T-helper 1 cell treated with Interleukin-12 subunit alpha and Interleukin-12 subunit beta and Interleukin-4 antibody, amounts not matched to agents 30 μg/mL and 1 μg/mL, for 36 hours (primary cell): ENCODE results near the gene VPS9D1.
"Not testable (repeated sequence)": the region's sequence is repeated elsewhere in the genome, so short reads cannot be mapped to it uniquely, and the experiment has no call there.

Experiments used
- H3K27ac Mint-ChIP-seq: one replicate; pipeline ENCODE4 v1.8.0; 2021; ENCODE audit warnings: mild to moderate bottlenecking, mixed read lengths
- H3K27me3 Mint-ChIP-seq: one replicate; pipeline ENCODE4 v1.8.0; 2021; ENCODE audit warnings: low read depth, mixed read lengths
- H3K36me3 Mint-ChIP-seq: one replicate; pipeline ENCODE4 v1.8.0; 2021; ENCODE audit warnings: low read depth, mixed read lengths
- H3K4me1 Mint-ChIP-seq: one replicate; pipeline ENCODE4 v1.8.0; 2021; ENCODE audit warnings: low read depth, mixed read lengths
- H3K4me3 Mint-ChIP-seq: one replicate; pipeline ENCODE4 v1.8.0; 2021; ENCODE audit warnings: mild to moderate bottlenecking, moderate library complexity, mixed read lengths
- H3K9me3 Mint-ChIP-seq: one replicate; pipeline ENCODE4 v1.8.0; 2021; ENCODE audit warnings: mixed read lengths

The VPS9D1 gene

GRCh38 chr16:89707695-89708094 is 13.0 kb downstream of the VPS9D1 start:
- Mint-ChIP-seq H3K4me1 (peaks cover 4% of the 10 kb centered on the region), H3K9me3 (no peaks in the 10 kb centered on the region), H3K27me3 (no peaks in the 10 kb centered on the region), H3K4me3 (no peak overlapping the region), H3K27ac (no peak overlapping the region), H3K36me3 (no peaks in the 10 kb centered on the region)

GRCh38 chr16:89706518-89707260 is 14.0 kb downstream of the VPS9D1 start:
- no peak overlapping the region for H3K27ac Mint-ChIP-seq
- no peaks in the 10 kb centered on the region for H3K9me3 Mint-ChIP-seq
- no peaks in the 10 kb centered on the region for H3K36me3 Mint-ChIP-seq
- no peaks in the 10 kb centered on the region for H3K27me3 Mint-ChIP-seq
- peaks cover 4% of the 10 kb centered on the region for H3K4me1 Mint-ChIP-seq
- no peak overlapping the region for H3K4me3 Mint-ChIP-seq

GRCh38 chr16:89705006-89705405 is 15.7 kb downstream of the VPS9D1 start:
- no peaks in the 10 kb centered on the region for H3K9me3 Mint-ChIP-seq
- no peak overlapping the region for H3K4me3 Mint-ChIP-seq
- no peak overlapping the region for H3K27ac Mint-ChIP-seq
- H3K27me3 Mint-ChIP-seq = no peaks in the 10 kb centered on the region
- no peaks in the 10 kb centered on the region for H3K36me3 Mint-ChIP-seq
- peaks cover 9% of the 10 kb centered on the region for H3K4me1 Mint-ChIP-seq

- H3K4me1 Mint-ChIP-seq = peaks cover 11% of the 10 kb centered on the region
- no peaks in the 10 kb centered on the region for H3K36me3 Mint-ChIP-seq
- no peaks in the 10 kb centered on the region for H3K27me3 Mint-ChIP-seq
- no peak overlapping the region for H3K4me3 Mint-ChIP-seq
- H3K27ac Mint-ChIP-seq = no peak overlapping the region
- H3K9me3 Mint-ChIP-seq = no peaks in the 10 kb centered on the region
Observed at GRCh38 chr16:89704281-89704680, 16.4 kb downstream of the VPS9D1 start.

- Mint-ChIP-seq H3K27ac (peak within 1 kb of the TSS; percentile 83), H3K4me1 (peaks cover 11% of the 10 kb centered on the region), H3K36me3 (no peaks in the 10 kb centered on the region), H3K4me3 (peak within 1 kb of the TSS; percentile 79), H3K27me3 (no peaks in the 10 kb centered on the region), H3K9me3 (no peaks in the 10 kb centered on the region)
Observed at GRCh38 chr16:89701425-89702406, 19.0 kb downstream of the VPS9D1 start, which contains the start of gene SPATA2L. TSS of gene SPATA2L (minus strand) at chr16:89701705. CDS start at chr16:89701232, 473 bp downstream.

GRCh38 chr16:89700649-89701424 is 19.9 kb downstream of the VPS9D1 start:
- H3K36me3 Mint-ChIP-seq = no peaks in the 10 kb centered on the region
- H3K4me3 Mint-ChIP-seq = peak overlapping the region; percentile 79
- H3K27ac Mint-ChIP-seq = peak overlapping the region; percentile 59

GRCh38 chr16:89700100-89700648 is 20.5 kb downstream of the VPS9D1 start:
- no peaks in the 10 kb centered on the region for H3K36me3 Mint-ChIP-seq
- H3K9me3 Mint-ChIP-seq = no peaks in the 10 kb centered on the region
- peak overlapping the region; percentile 59 for H3K27ac Mint-ChIP-seq
- peak overlapping the region; percentile 56 for H3K4me3 Mint-ChIP-seq
- no peaks in the 10 kb centered on the region for H3K27me3 Mint-ChIP-seq
- H3K4me1 Mint-ChIP-seq = peaks cover 8% of the 10 kb centered on the region

More at GRCh38 chr16:89700649-89701424, 19.9 kb downstream of the VPS9D1 start:
- peaks cover 9% of the 10 kb centered on the region for H3K4me1 Mint-ChIP-seq
- no peaks in the 10 kb centered on the region for H3K9me3 Mint-ChIP-seq
- H3K27me3 Mint-ChIP-seq = no peaks in the 10 kb centered on the region

GRCh38 chr16:89699629-89700099 is 21.0 kb downstream of the VPS9D1 start:
- Mint-ChIP-seq H3K4me3 (peak overlapping the region; percentile 56), H3K27ac (peak overlapping the region; percentile 59)
- H3K4me1 Mint-ChIP-seq, H3K27me3 Mint-ChIP-seq, H3K36me3 Mint-ChIP-seq, H3K9me3 Mint-ChIP-seq: not testable (repeated sequence)

GRCh38 chr16:89698717-89699116 is 22.0 kb downstream of the VPS9D1 start:
- H3K4me1 Mint-ChIP-seq, H3K27ac Mint-ChIP-seq, H3K9me3 Mint-ChIP-seq, H3K4me3 Mint-ChIP-seq, H3K27me3 Mint-ChIP-seq, H3K36me3 Mint-ChIP-seq: not testable (repeated sequence)

GRCh38 chr16:89697616-89698331 is 22.9 kb downstream of the VPS9D1 start:
- Mint-ChIP-seq H3K27me3 (no peaks in the 10 kb centered on the region), H3K4me3 (no peak overlapping the region), H3K9me3 (no peaks in the 10 kb centered on the region), H3K36me3 (peaks cover 5% of the 10 kb centered on the region), H3K4me1 (peaks cover 8% of the 10 kb centered on the region), H3K27ac (no peak overlapping the region)

- Mint-ChIP-seq H3K4me1 (peaks cover 8% of the 10 kb centered on the region), H3K36me3 (peaks cover 5% of the 10 kb centered on the region), H3K4me3 (no peak overlapping the region), H3K27ac (no peak overlapping the region), H3K9me3 (no peaks in the 10 kb centered on the region), H3K27me3 (no peaks in the 10 kb centered on the region)
Observed at GRCh38 chr16:89697161-89697615, 23.5 kb downstream of the VPS9D1 start.

- H3K27ac Mint-ChIP-seq = no peak overlapping the region
Observed at GRCh38 chr16:89696670-89697128, 24.0 kb downstream of the VPS9D1 start.

More at GRCh38 chr16:89696670-89697128, 24.0 kb downstream of the VPS9D1 start:
- Mint-ChIP-seq H3K4me3 (no peak overlapping the region), H3K27me3 (no peaks in the 10 kb centered on the region), H3K36me3 (peaks cover 5% of the 10 kb centered on the region), H3K4me1 (peaks cover 8% of the 10 kb centered on the region), H3K9me3 (no peaks in the 10 kb centered on the region)
